Caco-2 (cell line): Measurements from ENCODE around the gene ADA. TPM values are rescaled to one million over a fixed set of nuclear protein-coding genes. Genes with fewer than 3 reads are reported as not detected.
A peak's percentile ranks its signal among the peaks of the same experiment; 100 is the strongest.

Experiments used
- BruUV-seq: library from RNA; stranded (reverse); fragments of 400-500 nt; replicated peaks from 2 replicates; lab custom pipeline; 2021; lab: Mats Ljungman, UMichigan
- CTCF ChIA-PET: fragments of 300-600 bp; sonication (Branson Sonifier 250); formaldehyde crosslinking; loops from one replicate; lab custom pipeline; 2022; ENCODE audit warnings: antibody characterized with exemption; lab: Charles Lee
- POLR2A ChIA-PET: fragments of 300-600 bp; sonication (Branson Sonifier 250); formaldehyde crosslinking; loops from one replicate; lab custom pipeline; 2022; ENCODE audit warnings: antibody characterized with exemption; lab: Charles Lee
- DNase-seq, 2 experiments: peaks; one replicate each; pipeline versions ENCODE4 v3.0.0 to v3.0.0-alpha.2; 2020 to 2022
- H3K27me3 ChIP-seq: replicated peaks from 2 replicates; pipeline ENCODE4 v1.6.0; 2011; ENCODE audit warnings: low read length; ENCODE audit not compliant: control insufficient read depth, insufficient read depth
- H3K36me3 ChIP-seq: 2 replicates; pipeline ENCODE4 v1.5.1; 2011; ENCODE audit warnings: low read length; ENCODE audit not compliant: control insufficient read depth, insufficient read depth
- H3K4me1 ChIP-seq: fragments of 250-450 bp; sonication (Bioruptor Pico); 2 replicates; pipeline ENCODE4 v1.5.1; 2020; ENCODE audit warnings: mild to moderate bottlenecking
- H3K4me3 ChIP-seq: 2 replicates; pipeline ENCODE4 v1.5.1; 2011; ENCODE audit warnings: low read depth, mild to moderate bottlenecking, control low read depth, low read length
- H3K9me3 ChIP-seq: fragments of 250-450 bp; sonication (Bioruptor Pico); 2 replicates; pipeline ENCODE4 v1.5.1; 2020; ENCODE audit warnings: mild to moderate bottlenecking, moderate library complexity
- H3K27ac Mint-ChIP-seq: one replicate; pipeline ENCODE4 v1.8.0; 2022; ENCODE audit warnings: mixed read lengths; ENCODE audit not compliant: unreplicated experiment
- H3K27me3 Mint-ChIP-seq: one replicate; pipeline ENCODE4 v1.8.0; 2022; ENCODE audit warnings: mixed read lengths; ENCODE audit not compliant: insufficient read depth, unreplicated experiment
- H3K36me3 Mint-ChIP-seq: one replicate; pipeline ENCODE4 v1.8.0; 2022; ENCODE audit warnings: mild to moderate bottlenecking, mixed read lengths; ENCODE audit not compliant: insufficient read depth, unreplicated experiment
- H3K4me1 Mint-ChIP-seq: one replicate; pipeline ENCODE4 v1.8.0; 2022; ENCODE audit warnings: low read depth, mixed read lengths; ENCODE audit not compliant: unreplicated experiment
- H3K4me3 Mint-ChIP-seq: one replicate; pipeline ENCODE4 v1.8.0; 2022; ENCODE audit warnings: mild to moderate bottlenecking, moderate library complexity, mixed read lengths; ENCODE audit not compliant: unreplicated experiment
- H3K9me3 Mint-ChIP-seq: one replicate; pipeline ENCODE4 v1.8.0; 2022; ENCODE audit warnings: mixed read lengths; ENCODE audit not compliant: unreplicated experiment
- intact Hi-C: fragments of 100-400 bp; cut with micrococcal nuclease; formaldehyde crosslinking; loops from one replicate; pipeline ENCODE4 v1.10.0; 2022; ENCODE audit not compliant: unreplicated experiment
- total RNA-seq: library from RNA; stranded (reverse); gene quantifications from 2 replicates; pipeline ENCODE4 v1.2.3, GENCODE V29; 2022
- TF ChIP-seq, protein P1 (sequence below), 2 experiments: fragments of 200-600 bp in 1 of 2; IDR thresholded peaks; 1 replicate in 1 of 2; 2 replicates in 1 of 2; pipeline versions ENCODE4 v1.5.1 to v1.8.0; 2011 to 2022; ENCODE audit warnings: antibody characterized with exemption in 1 of 2, control low read depth in 1 of 2, inconsistent platforms in 1 of 2, low read depth in 1 of 2, low read length in 1 of 2, mild to moderate bottlenecking in 1 of 2, moderate library complexity in 1 of 2; ENCODE audit not compliant: insufficient read depth in 1 of 2, severe bottlenecking in 1 of 2, unreplicated experiment in 1 of 2

ADA gene
- total RNA-seq, 1 experiment from 2014 or later = 21.1 TPM

DNA sequence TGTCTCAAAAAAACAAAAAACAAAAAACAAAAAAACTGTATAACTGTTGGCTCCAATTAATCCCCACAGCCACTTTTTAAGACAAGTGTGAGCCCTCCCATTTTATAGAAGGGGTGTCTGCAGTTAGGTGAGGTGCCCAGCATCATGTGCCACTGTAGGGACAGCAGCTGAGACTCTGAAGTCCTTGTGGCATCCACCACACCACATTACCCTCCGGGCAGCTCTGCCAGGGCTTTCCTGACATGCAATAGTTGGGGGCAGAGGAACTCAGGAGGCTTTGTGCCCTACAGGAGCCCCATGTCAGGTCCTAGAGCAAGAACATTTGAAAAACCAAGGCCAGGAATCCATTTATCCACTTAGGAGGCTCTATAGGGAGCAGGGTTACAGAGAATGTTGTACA, 51.8 kb downstream of the ADA start:
- H3K27me3 Mint-ChIP-seq = no peaks in the 10 kb centered on the region
- no peaks in the 10 kb centered on the region for H3K27me3 ChIP-seq
- TF ChIP-seq, protein P1, sequence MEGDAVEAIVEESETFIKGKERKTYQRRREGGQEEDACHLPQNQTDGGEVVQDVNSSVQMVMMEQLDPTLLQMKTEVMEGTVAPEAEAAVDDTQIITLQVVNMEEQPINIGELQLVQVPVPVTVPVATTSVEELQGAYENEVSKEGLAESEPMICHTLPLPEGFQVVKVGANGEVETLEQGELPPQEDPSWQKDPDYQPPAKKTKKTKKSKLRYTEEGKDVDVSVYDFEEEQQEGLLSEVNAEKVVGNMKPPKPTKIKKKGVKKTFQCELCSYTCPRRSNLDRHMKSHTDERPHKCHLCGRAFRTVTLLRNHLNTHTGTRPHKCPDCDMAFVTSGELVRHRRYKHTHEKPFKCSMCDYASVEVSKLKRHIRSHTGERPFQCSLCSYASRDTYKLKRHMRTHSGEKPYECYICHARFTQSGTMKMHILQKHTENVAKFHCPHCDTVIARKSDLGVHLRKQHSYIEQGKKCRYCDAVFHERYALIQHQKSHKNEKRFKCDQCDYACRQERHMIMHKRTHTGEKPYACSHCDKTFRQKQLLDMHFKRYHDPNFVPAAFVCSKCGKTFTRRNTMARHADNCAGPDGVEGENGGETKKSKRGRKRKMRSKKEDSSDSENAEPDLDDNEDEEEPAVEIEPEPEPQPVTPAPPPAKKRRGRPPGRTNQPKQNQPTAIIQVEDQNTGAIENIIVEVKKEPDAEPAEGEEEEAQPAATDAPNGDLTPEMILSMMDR (IDR thresholded peaks at IDR 0.05; ENCODE audit: insufficient read depth in 1 of 2, low read depth in 1 of 2, low read length in 1 of 2, severe bottlenecking in 1 of 2, unreplicated experiment in 1 of 2) = no peak
- BruUV-seq = no TSS peak
- DNase-seq = no peak
- H3K4me3 ChIP-seq = no peak overlapping the region
- no peaks in the 10 kb centered on the region for H3K36me3 Mint-ChIP-seq
- H3K4me3 Mint-ChIP-seq = no peak overlapping the region
- no peak overlapping the region for H3K27ac Mint-ChIP-seq
- intact Hi-C loops = no loop called here
- ChIA-PET POLR2A (no interaction called here), CTCF (interaction anchor here (0.9 to 1.0 kb wide), 2 partner anchors 124 to 383 kb away, joined by 3 read pairs; partner anchors contain the start of gene TTPAL)
- no peaks in the 10 kb centered on the region; the same call in 1 of the 2 replicates for H3K4me1 ChIP-seq
- no peaks in the 10 kb centered on the region for H3K36me3 ChIP-seq
- H3K9me3 ChIP-seq = no peaks in the 10 kb centered on the region
- H3K4me1 Mint-ChIP-seq = peaks cover 2% of the 10 kb centered on the region
- H3K9me3 Mint-ChIP-seq = no peaks in the 10 kb centered on the region

DNA sequence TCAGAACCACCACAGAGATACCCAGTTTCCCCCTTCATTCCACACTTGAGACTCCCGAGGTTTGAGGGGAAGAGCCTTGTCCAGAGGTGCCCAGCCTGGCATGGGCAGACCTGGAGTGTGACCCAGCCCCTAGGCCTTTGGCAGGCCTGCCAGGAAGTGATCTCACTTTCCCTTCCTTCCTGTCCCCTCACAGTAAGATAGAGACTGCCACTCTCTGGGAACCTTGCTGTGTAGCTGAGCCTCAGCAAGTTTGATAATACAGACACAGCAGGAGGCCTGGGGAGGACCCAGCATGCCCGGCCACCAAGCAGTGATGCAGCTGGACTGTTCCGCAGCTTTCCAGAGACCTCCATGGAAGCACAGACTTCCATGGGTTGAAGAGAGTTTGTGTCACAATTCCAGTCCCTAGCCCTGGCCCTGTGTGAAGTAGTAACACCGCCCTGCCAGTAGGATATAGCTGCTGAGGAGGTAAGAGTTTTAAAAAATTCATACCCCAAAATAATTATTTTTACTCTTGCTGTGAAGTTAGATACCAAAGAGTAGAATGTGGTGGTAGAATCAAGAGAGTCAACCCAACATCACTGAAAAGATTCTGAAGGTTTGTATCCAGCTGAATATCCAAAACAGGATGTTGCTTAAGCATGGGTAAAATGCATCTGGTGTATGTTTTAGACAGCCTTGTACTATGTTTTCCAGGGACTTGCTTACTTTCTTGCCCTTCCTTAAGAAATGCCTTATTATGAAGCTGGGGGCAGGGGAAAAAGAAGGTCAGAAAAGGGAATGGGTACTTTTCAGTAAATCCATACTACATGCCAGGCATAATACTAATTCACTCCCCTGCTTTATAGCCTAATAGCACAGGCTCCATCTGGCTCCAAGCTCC, 52.8 kb downstream of the ADA start:
- intact Hi-C loops = no loop called here
- Mint-ChIP-seq H3K9me3 (no peaks in the 10 kb centered on the region), H3K4me1 (peaks cover 8% of the 10 kb centered on the region), H3K27me3 (no peaks in the 10 kb centered on the region), H3K4me3 (no peak overlapping the region), H3K36me3 (no peaks in the 10 kb centered on the region), H3K27ac (no peak overlapping the region)
- ChIA-PET CTCF (interaction anchor here (0.6 to 1.1 kb wide), 4 partner anchors 10 to 149 kb away, joined by 3 to 6 read pairs (median 3); partner anchors contain the start of gene TTPAL), POLR2A (no interaction called here)
- TF ChIP-seq, protein P1 (IDR thresholded peaks at IDR 0.05; ENCODE audit: insufficient read depth in 1 of 2, low read depth in 1 of 2, low read length in 1 of 2, severe bottlenecking in 1 of 2, unreplicated experiment in 1 of 2) = peak; percentile 11
- no peaks in the 10 kb centered on the region for H3K27me3 ChIP-seq
- peak in 1 of 2 experiments; percentile 34 for DNase-seq
- BruUV-seq = no TSS peak
- H3K9me3 ChIP-seq = no peaks in the 10 kb centered on the region
- no peaks in the 10 kb centered on the region for H3K36me3 ChIP-seq
- no peak overlapping the region for H3K4me3 ChIP-seq
- H3K4me1 ChIP-seq = peaks cover 5% of the 10 kb centered on the region

DNA sequence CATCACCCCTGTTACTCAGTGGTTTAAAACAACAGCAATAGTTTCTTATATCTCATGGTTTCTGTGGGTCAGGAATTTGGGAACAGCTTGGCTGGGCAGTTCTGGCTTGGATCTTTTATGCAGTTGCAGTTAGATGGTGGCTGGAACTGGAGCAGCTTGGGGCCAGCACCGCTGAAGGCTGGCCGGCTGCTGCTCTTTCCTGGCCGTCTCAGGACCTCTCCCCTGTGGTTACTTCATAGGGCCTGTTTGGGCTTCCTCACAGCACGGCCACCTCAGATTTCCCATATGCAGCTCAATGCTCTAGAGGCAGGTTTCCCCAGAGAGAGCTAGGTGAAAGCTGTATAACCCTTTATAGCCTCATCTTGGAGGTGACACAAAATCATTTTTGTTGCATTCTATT, 53.6 kb downstream of the ADA start:
- no peaks in the 10 kb centered on the region for H3K27me3 ChIP-seq
- no peaks in the 10 kb centered on the region for H3K9me3 Mint-ChIP-seq
- no peak overlapping the region for H3K4me3 ChIP-seq
- H3K36me3 Mint-ChIP-seq = no peaks in the 10 kb centered on the region
- no peak overlapping the region for H3K4me3 Mint-ChIP-seq
- peak in 1 of 2 experiments; percentile 22 for DNase-seq
- ChIA-PET CTCF (interaction anchor here (0.9 to 1.1 kb wide), 2 partner anchors 11 to 150 kb away, joined by 3 to 6 read pairs; no protein-coding TSS in a partner anchor), POLR2A (no interaction called here)
- no peaks in the 10 kb centered on the region for H3K27me3 Mint-ChIP-seq
- intact Hi-C loops = no loop called here
- TF ChIP-seq, protein P1 (IDR thresholded peaks at IDR 0.05; ENCODE audit: insufficient read depth in 1 of 2, low read depth in 1 of 2, low read length in 1 of 2, severe bottlenecking in 1 of 2, unreplicated experiment in 1 of 2) = peak in 1 of 2 experiments; percentile 1
- peaks cover 9% of the 10 kb centered on the region for H3K4me1 ChIP-seq
- no peaks in the 10 kb centered on the region for H3K36me3 ChIP-seq
- H3K27ac Mint-ChIP-seq = no peak overlapping the region
- peaks cover 8% of the 10 kb centered on the region for H3K4me1 Mint-ChIP-seq
- H3K9me3 ChIP-seq = no peaks in the 10 kb centered on the region
- no TSS peak for BruUV-seq
